ENCODE data around the gene DPP3.

Gene DPP3

GRCh38 chr11:66465373-66466224, 14.6 kb upstream of the DPP3 start:
- DNase-seq = no peak

DNA sequence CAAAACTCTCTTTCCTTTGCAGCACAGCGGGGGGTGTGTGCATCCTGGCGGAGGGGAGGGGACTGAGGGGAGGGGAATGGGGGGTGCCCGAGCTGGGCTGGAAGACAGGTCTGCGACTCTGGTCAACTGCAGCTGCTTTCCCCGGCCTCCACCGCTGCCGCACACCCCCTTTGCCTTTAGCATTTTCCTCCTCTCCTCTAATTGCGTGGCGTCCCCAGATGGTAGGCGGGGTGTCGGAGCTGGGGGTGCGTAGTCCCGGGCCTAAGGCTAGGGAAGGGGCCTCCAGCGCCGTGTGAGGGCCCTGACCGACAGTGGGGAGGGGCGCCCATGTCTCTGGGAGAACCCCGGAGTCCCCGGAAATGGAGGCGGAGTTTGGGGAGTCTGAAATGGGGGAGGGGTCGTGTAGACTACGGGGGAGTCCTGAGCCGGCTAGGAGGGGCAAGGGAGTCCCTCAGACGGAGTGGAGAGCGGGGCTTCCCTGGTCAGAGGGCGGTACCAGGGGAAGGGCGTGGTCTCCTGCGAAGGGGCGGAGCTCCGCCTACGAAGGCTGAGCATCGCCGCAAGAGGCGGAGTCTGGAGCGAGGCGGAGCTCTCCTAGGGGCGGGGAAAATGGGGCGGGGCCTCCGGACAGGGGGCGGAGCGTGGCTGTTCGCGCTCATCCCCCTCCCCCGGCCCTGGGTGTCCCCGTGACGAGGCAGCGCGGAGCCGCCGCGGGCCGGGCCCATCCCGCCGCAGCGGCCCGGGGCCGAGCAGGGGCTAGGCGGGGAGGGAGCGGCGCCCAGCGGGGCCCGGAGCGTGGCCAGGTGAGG, 13.8 kb upstream of the DPP3 start, which contains the start of gene PELI3:
PELI3 (plus strand) TSS at position 681 of the 809 bp plus-strand sequence. CDS start 1,224 bp downstream, outside the sequence.
- peak; percentile 63 for DNase-seq

DNA sequence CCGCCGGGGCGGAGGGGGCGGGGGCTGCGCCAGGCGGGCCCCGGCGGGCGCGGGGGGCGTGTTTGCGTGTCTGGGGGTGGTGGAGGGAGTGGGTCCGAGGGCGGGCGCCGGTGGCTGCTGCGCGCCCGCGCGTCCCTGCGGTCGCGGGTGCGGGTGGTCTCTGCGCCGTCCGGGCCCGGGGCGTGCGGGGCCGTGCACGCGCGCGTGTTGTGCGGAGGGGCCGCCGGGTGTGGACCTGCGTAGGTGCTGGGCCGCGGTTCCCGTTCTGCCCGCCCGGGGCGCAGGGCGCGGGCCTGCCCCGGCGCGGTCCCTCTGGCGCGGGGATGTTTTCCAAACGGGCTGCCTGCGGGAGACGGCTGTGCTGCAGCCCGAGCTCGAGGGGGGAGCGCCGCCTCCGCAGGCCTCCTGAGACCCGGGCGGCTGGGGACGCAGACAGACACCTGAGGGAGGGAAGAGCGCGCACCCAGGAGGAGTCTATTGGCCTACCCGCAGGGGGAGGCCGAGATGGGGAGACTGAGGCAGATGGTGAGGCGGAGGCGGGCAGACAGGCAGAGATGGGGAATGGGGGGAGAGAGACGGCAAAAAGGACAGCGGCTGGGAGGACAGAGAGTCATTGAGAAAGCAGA, 13.1 kb upstream of the DPP3 start:
- DNase-seq = no peak

DNA sequence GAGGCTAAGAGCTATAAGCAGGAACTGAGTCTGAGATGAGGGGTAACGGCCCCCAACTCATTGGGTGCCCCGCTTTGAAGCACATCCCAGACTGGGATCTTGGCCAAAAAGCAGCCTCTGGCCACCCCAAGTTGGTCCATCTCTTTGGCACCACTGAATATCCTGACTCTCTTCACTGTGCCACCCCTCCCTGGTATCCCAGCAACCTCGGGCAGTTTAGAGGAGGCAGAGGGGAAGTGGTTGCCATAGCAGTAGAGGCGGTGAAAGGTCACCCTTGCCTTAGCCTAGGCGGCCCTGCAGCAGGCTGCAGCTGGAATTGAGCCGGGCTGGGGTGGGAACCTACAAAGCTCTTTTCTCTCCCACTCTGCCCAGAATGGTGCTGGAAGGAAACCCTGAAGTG, 12.5 kb upstream of the DPP3 start:
- DNase-seq = peak; percentile 60

DNA sequence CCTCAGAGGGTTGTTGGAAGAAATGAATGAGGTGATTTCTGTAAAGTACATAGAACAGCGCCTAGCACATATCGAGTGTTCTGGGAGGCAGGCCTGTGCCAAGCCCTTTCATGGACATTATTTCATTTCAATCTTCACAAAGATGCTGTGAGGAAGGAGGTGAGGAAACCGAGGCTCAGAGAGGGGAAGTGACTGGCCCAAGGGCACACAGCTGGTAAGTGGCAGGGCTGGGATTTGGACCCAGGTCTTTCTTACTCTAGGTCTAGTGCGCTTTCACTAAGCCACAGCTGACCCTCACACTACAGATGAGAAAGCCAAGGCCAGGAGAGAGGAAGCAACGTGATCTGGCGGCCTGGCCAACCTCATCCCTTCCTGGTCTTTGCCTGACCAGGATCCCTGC, 11.5 kb upstream of the DPP3 start:
- no peak for DNase-seq

GRCh38 chr11:66469441-66469840, 10.8 kb upstream of the DPP3 start:
- DNase-seq = no peak

GRCh38 chr11:66470015-66470414, 10.2 kb upstream of the DPP3 start:
- DNase-seq = no peak

GRCh38 chr11:66471142-66471541, 9.1 kb upstream of the DPP3 start:
- DNase-seq = no peak

GRCh38 chr11:66472054-66472453, 8.2 kb upstream of the DPP3 start:
- no peak for DNase-seq

DNA sequence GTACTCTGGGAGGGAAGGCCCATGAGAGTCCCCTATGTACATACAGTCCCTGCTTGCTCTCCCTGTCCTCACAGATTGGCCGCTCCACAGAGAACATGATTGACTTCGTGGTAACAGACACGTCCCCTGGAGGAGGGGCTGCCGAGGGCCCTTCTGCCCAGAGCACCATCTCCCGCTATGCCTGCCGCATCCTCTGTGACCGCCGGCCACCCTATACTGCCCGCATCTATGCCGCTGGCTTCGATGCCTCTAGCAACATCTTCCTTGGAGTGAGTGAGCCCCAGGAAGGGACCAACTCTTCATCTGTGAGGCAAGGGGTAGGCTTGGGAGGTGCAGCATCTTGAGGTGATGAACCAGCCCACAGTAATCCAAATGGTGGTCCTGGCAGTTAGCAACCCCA, 7.1 kb upstream of the DPP3 start:
- no peak for DNase-seq

- DNase-seq = no peak
Measured at GRCh38 chr11:66473608-66474515, 6.4 kb upstream of the DPP3 start.

GRCh38 chr11:66475349-66476172, 4.7 kb upstream of the DPP3 start:
- DNase-seq = no peak

DNA sequence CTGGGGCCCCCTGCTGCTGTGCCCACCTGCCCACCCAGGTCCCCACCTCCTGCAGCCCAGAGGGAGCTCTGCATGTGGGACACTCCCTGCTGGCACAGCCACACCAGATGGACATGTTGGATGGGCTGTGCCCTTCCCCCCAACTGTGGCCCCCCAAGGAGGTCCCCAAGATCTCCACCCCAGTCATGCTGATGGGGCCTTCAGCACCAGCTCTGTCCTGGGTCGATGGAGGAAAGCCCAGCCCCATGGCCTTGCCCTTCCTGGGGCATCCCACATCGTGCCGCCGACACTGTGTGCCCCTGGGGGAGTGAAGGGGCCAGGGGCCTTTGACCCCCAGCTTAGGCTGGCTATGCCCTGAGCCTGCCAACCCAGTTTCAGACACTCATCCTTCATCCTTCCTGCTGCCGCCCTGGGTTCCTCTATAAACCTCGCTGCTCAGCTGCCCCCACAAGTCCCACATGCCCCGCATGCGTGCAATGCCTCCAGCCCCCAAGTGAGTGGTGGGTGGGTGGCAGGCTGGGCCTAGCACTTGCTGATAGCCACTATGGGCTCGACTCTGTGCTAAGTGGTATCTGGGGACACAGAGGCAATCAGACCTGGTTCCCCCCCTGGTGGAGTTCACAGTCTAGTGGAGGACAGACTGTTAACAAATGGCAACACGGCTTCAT, 3.9 kb upstream of the DPP3 start:
- no peak for DNase-seq

GRCh38 chr11:66476841-66477251, 3.4 kb upstream of the DPP3 start:
- no peak for DNase-seq

- no peak for DNase-seq
Measured at GRCh38 chr11:66477263-66478201, 2.7 kb upstream of the DPP3 start.

- no peak for DNase-seq
Measured at GRCh38 chr11:66478729-66479393, 1.4 kb upstream of the DPP3 start.

DNA sequence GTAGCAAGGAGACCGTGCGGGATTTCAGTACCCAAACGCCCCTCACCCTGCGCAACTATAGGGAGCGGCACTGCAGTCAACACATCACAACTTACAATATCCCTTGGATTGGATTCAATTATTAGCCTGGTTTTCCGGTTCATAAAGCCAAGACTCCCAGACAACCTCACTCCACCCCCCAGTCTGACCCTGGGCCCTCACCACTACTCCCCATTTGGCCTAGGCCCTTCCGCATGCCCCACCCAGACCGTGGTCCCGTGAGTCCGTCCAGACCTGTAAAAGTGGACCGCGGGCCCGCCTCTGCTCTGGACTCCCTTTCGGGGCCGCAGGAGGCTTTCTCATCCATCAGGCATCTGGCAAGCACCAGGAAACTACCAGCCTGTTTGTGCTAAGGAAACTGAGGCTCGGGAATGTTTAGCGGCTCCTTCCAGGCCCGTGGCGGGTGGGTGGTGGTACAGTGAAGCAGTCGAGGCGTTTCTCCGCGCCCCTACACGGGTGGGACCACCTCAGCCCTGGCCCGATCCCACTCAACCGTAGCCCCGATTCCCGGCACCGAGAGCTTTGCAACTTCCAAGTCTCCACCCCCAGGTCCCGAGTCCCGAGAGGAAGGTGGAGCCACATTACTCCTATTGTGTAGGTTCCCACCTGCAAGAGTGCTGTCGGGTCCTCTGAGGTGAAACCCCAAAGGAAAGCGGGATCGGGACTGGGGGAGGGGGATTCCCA, 679 bp upstream of the DPP3 start:
- no peak for DNase-seq

- no peak for DNase-seq
Measured at GRCh38 chr11:66484806-66485380, 4.7 kb downstream of the DPP3 start.

Measured in GF-D8 (cell line).